LHCN-M2 (cell line): ENCODE results near the gene CPN2. TPM values are rescaled to one million over a fixed set of nuclear protein-coding genes. Genes with fewer than 3 reads are reported as not detected.
A peak's percentile ranks its signal among the peaks of the same experiment; 100 is the strongest.

Source experiments
- DNase-seq: peaks from one replicate; pipeline ENCODE4 v3.0.0-alpha.2; 2012; ENCODE audit warnings: low read depth
- total RNA-seq: library from RNA; depleted of rRNA; stranded (reverse); fragments of >200 nt; gene quantifications from 2 replicates; pipeline ENCODE4 v1.2.3, GENCODE V29; 2014

CPN2 gene
- total RNA-seq, 1 experiment from 2014 or later, result not detected

DNA sequence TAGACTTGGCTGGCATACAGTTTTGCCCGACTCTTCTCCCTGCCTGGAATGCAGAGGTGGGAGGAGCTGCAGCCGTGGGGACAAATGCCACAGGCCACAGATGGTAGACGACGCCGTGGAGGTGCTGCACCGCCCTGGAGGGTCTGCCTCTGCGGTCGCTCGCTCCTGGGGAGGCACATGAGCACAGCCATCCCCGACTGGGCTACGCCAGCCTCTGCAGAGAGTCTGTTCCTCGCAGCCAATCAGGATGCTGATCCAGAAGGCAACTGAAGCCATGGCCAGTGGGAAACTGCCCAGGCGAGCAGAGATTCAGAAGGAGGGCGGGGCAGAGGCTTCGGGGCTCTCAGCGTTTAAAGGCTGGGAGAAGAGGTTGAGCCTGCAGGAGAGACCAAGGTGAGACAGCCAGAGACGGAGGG, 30.3 kb upstream of the CPN2 start:
- no peak for DNase-seq

DNA sequence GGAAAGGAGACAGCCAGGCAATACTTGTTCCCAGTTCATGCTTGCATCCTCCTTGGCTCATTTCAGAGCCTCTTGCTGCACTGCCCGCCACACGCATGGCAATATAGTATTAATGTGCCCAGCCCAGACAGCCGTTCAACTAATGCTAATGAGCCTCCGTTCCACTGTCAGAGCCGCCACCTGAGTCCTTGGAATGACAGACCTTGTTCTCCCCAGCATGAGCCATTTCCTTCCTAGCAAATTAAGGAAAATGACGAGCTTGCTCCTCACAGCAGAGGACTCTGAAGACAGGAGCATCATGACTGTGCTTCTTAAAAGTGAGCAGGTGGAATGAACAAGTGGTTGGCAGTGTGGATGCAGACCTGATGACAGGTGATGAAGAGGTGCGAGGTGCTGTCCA, 29.2 kb upstream of the CPN2 start:
- no peak for DNase-seq

DNA sequence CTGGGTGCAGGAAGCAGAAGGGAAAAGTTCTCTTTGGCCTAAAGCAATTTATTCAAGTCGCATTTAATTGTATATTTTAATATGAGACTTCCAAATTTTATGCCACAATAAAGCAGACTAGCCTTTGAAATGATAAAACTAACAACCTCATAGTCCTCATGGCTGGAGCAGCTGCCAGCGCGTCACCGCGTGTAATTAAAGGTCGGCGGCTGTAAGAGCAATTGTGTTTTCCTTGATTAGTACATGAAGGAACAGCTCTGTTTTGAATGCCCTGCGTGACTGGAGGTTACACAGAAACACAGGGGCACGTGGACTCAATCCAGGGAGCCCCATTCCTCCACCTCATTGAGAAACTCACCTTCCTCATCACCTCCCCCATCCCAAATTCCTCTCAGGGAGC, 28.5 kb upstream of the CPN2 start:
- DNase-seq, result no peak

DNA sequence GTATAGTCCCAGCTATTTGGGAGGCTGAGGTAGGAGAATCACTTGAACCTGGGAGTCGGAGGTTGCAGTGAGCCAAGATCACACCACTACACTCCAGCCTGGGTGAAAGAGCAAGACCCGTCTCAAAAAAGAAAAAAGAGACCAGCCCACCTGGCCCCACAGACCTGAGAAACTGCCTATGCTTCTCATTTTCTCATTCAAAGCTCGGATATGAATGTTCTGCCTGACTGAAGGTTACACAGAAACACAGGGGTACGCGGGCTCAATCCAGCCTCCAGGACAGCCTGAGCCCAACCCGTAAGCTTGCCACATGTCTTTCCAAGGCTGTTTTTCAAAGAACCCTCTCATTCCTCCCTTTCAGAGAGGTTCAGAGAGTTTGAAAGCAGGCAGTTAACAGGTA, 28.1 kb upstream of the CPN2 start:
- DNase-seq, result no peak

DNA sequence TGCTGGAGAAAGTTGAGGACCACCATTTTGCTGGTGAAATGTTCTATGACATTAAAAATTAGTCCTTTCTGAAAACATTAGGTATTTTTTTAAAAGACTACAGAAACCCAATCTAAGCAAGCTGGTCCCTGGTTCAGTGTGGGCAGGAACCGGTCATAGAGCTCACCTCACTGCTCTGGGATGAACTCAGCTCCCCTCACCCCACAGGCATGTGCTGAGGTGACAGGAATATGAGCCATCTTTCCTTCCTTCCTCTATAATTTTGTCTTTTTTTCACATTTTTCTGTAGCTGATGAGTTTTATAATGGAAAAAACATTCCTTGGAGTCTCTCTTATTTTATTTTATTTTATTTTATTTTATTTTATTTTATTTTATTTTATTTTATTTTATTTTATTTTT, 26.6 kb upstream of the CPN2 start:
- DNase-seq, result no peak

DNA sequence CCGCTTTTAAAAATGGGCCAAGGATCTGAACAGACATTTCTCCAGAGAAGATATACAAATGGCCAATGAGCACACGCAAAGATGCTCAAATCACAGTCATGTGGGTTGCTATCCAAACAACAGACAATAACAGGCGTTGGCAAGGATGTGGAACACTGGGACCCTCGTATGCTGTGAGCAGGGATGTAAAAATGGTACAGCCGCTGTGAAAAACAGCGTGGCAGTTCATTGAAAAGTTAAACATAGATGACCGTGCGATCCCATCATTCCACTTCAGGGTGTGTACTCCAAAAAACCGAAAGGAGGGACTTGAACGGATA, 25.1 kb upstream of the CPN2 start:
- no peak for DNase-seq

DNA sequence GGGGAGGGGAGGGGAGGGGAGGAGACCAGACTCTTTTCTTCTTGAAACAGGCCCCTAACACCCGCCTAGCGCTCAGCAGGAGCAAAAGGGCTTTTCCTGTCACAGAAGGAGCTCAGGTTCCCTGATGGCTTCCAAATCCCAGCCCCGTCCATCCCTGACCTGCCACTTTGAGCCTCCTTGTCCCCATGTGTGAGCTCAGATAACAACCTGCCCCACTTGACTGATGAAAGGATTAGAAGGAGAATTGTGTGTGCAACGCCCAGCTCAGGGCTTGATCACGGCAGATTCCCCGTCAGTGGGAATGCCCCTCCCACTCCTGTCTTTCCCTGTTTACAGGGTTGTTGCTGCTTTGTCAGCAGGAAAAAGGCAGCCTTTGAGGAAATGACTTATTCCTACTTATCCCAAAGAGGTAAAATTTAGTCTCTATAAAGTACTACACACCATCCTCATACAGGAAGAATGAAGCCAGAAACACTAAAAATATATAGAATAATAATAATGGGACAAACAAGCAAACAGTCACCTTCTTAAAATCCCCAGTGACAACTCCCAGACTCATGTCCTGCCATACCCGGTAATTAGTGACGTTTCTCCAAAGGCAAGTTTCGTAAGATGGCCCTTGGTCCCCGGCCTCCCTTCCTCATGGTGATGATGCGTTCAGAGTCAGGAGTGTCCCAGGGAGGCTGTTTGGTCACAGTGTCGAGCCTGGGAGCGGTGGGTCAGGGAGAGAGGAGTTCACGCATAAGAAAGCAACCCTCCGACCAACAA, 24.5 kb upstream of the CPN2 start:
- DNase-seq, result no peak

DNA sequence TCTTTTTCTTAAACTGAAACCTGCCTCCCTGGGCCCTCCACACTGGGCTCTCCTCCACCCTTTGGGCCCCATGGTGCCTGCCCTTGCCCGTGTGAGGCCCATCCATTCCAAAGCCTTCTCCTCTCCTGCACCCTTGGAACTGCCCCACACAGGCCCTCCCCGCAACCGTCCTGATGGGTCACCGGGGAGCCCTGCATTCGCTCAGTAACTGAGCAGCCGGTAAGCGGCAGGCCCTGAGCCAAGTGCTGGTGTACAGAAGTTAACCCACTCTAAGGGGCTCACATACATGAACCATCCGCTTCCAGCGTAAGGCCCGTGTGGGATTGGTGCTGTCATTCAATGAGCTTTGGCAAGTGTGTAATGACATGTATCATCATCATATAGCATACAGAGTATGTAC, 23.8 kb upstream of the CPN2 start:
- DNase-seq, result no peak

DNA sequence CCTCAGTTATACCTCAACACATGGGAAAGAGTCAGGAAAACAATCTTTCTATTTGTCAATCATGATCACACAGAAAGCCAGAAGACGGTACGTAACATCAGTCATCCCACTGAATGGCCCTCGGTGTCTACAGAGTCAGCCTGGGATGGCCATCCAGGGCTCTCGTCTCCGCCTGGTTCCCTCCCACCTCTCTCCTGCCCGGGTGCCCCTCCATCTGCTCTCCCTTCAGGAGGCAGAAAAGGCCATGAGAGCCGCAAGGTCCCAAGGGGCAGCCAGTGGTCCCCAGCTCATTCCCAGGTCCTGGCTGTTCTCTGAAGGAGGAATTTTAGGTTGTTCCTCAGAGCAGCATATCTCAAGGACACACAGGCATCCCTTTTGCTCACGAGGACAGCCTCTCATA, 22.8 kb upstream of the CPN2 start:
- no peak for DNase-seq

DNA sequence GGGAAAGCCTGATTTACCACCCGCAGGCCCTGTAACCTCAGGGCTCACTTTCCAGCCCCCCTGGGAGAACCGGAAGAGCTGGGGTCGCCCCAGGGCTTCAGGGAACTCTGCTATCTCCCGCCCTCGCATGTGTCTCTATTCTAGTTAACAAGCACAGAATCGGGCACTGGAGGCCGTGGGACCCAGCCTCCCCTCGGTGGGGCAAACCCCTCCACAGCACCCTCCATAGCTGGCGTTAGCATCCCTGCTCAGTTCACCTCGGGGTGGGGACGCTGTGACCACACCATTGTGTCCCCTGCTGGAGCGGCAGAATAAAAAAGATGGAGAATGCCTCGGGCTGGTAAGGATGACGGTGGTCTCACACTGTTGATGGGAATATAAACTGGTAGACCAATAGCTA, 21.9 kb upstream of the CPN2 start:
- DNase-seq, result no peak

DNA sequence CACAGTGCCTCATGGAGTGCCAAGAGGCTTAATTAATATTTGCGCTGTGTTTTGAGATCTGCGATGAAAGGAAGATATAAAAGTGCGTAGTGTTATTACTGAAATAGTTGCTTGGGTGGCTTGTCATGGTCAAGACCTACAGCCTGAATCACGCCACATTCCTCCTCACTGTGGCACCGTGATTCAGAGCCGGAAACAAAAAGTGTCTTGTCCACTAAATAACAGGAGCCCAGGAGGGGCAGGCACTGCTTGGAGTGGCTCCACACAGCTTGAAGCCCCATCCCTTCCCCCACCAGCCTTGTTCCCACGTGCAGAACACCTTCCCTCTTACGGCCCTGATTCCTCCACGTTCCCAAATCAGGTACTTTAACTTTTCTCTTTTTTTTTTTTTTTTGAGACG, 19.6 kb upstream of the CPN2 start:
- no peak for DNase-seq

DNA sequence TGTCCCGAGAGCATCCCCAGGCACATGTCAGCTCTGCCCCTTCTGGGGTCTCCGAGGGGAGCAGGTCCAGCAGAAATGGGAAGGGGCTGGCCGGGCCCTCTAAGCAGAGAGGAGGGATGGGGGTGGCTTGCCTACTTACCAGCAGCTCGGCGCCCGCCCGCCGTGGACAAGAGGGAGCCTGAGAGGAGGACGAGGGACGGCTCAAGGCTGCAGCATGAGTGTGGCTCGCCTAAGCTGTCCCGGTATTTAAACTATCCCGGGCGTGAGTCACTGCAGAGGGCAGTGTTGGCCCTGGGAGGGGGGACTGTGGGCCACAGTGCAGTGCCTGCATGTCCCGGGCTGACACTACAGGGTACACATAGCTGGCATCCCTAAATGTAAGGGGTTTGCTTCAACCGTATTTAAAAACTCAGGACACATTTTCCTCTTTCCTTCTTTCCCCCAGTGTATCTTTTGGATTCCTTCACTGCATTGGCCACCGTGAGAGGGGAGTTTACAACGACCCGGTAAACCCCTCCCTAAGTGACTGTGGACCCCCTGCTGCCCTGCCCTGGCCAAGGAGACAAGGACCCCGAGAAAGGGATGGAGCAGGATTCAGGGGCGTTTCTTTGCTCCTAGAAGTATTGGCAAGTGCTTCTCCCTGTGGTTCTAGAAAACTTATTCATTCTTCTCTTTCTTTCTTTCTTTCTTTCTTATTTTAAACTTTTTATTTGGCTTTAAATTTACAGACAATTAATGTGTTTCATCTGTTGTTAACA, 18.6 kb upstream of the CPN2 start, which contains the start of gene LRRC15:
LRRC15 (minus strand) TSS at position 222 of the 758 bp plus-strand sequence. CDS start 8,700 bp downstream, outside the sequence.
- DNase-seq, result no peak

DNA sequence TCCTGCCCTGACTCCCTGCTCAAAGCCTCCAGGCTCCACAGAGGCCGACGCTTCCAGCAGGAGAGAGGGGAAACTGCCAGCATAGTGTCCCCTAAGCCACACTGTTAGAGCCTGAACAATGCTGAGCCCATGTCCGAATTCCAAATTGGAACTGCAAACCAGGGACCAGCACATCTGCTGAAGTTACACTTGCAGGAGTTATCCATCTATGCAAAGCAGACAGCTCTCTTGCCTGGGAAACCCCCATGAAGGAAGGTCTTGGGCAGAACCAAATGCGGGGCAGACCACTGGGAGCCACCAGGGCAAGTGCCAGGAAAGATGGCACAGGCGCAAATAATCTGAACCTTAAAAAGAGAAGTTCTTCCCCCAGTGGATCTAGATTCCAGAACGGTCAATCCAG, 17.8 kb upstream of the CPN2 start:
- DNase-seq, result no peak

DNA sequence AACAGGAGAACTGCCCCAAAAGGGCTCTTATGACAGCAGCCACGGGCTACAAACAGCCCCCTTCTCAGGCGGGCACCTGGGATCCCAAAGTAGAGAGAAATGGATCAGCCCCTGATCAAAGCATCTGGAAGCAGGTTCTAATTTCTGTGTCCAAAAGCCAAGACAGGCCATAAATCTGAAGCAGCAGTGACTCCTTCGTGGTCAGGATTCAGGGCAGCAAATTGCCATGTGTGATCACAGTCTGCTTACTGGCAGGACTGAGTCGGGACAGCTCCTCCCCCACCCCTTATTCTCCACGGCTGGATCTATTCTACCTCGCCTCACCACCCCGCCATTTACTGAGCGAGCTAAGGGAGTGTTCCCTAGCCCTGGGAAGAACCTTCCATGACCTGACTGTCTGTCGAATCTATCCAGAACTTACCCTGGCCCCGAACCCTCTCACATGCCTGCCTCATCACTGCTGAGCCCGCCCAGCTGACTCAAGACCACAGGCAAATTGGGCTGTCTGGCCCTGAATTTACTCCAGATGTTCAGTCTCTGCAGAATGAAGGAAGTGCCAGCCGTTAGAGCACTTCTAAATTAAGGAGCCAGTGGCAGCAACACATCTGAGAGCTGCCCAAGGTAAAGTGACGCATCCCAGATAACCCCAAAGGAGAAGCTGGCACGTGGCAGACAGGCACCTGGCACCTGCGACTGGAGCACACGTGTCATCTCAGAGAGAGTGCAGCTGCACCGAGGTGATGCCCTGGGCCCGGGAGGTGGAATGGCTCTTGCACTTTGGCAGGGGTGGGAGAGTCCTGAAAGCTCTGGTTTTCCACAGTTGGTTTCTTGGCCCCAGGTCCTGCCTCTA, 17.1 kb upstream of the CPN2 start:
- no peak for DNase-seq

DNA sequence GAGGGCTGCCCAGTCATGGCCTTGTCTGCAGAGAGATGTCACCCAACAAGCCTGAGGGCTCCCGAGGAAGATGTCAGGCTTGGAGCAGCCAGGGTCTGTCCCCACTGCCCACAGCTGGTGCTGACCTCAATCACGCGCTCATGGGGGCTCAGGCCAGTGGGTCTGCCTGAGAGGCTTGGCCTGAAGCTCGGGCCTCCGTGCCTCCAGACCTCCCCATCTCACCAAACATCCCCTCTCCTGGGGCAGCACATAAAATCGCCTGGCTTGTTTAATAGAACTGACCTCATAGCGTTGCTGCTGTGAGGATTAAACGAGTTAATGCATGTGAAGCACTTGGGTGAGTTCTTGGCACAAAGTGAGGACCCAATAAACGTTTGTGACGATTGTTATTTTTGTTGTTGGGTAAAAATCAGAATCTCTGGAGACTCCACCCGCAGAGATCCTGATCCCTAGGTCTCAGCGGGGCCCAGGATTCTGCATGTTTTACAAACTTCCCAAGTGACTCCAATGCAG, 14.9 kb upstream of the CPN2 start:
- DNase-seq, result no peak

DNA sequence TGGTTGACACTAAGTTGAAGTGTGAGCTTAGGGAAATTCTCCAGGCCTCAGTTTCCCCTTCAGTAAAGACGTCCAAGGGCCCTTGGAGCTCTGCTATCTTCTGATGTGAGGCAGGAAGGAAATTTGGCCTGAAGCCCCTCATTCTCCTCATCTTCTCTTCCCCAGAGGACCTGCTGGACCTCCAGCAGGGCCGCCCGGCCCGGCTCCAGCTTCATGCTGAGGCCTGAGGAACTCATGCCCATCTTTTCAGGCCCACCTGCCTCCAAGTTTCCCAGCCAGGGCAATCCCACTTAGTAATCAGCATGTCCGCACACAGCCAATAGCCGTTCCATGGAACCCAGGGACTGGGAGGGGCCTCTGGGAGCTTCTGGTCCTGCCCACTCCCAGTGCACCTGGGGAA, 14.4 kb upstream of the CPN2 start:
- DNase-seq, result no peak

DNA sequence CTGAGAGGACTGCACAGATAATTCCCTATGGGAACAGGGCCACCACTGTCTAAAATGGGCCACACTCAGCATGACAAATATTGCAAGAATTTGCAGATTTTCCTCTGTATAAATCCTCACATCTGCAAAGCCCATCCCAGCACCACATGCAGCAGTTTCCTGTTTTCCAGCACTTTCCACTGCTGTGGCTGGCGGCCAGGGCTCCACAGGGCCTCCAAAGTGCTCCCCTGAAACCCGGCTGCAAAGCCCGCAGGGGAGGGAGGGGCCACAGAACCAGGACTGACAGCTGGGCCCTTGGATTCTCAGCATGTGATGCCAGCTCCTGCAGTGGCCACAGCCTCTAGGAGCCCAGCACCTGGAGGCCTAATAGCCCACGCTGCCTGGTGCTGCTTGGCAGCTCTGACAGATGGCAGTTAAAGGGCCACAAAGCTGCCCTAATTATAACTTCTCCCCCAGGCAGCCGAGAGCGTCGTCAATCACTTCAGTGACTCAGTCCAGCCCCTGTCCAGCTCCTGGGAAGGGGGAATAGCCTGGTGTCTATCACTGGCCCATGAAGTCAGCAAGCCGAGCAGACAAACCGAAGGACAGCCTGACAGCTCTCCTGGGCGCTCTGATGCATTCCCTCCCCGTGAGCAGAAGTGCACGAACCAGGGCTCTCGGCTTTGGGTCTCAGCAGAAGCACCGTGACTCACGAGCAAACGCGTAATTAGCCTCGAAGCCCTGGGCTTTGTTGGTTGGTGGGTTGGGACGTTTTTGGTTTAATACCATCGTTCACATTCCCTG, 13.7 kb upstream of the CPN2 start:
- peak; percentile 28 for DNase-seq

DNA sequence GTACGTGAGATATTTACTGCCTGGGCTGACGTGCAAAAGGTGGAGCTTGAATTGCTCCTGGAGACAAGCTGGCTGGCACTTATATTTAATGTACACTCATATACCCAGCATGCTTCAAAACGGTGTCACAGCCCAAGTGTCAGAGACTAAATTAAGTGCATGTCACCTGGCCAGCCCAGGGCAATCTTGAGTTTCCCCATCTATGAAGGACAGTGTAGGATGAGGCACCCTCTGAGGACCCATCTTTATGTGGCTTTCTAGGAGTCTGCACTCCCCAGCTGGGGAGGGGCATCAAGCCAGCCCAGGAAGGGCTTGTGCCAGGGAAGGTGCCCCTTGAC, 13.2 kb upstream of the CPN2 start:
- no peak for DNase-seq

DNA sequence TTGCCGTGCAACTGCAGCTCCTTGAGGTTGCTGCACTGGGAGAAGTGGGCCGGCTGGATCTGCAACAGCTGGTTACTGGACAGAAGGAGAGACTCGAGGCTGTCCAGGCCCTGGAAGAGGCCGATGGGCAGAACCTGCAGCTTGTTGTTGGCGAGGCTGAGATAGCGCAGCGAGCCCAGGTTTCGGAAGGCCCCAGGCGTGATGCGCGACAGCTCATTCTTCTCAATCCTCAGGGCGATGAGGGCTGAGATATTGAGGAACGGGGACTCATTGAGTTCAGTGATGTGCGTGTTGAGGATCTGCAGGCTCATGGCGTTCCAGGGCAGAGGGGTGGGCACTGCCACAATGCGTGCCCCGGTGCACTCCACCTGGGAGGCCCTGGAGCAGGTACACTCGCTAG, 9.4 kb upstream of the CPN2 start:
- DNase-seq, result no peak

DNA sequence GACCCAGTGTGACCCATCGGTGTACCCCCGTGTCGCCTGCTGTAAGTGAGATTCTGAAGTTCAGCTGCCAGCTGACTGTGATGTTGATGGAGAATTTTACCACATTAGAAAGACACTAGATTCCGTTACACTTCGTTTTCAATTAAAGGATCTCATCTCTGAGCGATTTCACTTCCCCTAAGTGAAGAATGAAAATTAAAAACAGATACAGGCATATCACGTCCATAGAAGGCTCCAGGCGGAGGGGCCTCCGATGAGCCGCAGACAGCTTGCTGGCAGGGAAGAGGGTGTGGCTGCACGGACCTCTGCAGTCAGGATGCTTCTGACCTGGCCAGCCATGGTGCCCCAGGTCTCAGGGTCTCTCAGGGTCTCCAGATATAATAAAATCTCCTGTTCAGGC, 6.6 kb upstream of the CPN2 start:
- no peak for DNase-seq

DNA sequence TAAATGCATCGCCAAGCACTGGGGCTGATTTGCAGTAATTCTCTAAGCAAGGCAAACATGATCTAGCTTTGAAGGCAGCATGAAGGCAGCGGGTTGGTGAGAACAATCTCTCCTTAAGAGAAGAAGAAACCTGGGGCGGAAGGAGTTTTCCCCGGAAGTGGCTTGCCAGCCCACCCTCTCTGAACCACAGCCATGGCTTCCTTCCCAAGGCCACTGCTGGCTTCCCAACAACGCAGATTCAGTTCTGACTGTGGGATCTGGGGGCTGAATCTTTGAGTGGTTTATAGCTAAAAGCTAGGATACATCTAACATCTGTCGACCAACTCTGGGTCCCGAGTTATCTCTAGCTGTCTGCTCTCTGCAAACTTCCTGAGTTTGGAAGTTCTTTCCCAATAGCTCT, 4.3 kb upstream of the CPN2 start:
- DNase-seq, result no peak

DNA sequence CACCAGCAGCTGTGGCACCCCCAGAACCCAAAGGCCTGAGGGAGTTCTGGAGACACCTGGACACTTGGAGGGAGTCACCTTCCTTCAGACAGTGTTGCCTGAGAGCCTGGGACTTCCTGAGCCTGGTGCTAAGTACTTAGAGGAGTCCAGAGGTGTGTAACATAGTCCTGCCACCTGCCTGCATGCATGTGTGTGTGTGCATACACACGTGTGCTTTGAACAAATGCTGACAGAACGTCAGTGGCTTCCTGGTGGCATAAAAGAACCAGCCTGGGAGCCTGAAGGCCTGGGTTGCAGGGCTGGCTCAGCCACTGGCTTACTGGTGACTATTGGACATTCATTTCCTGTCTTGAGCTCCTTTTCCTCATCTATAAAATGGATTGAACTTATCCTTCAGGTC, 3.2 kb upstream of the CPN2 start:
- DNase-seq, result no peak
